ENCODE results near the gene KLF7.
A peak's percentile ranks its signal among the peaks of the same experiment; 100 is the strongest.

KLF7 gene

GRCh38 chr2:207165121-207166038, at the start of gene KLF7:
Gene KLF7, minus strand, starts transcription at chr2:207165948. Its CDS starts 380 bp downstream, at chr2:207165568.
- peak in 47 of 58 donors; percentile 19 to 93 (median 72) for DNase-seq

- no peak for DNase-seq
These were observed 49.6 kb upstream of the KLF7 start for GRCh38 chr2:207215308-207215707.

DNA sequence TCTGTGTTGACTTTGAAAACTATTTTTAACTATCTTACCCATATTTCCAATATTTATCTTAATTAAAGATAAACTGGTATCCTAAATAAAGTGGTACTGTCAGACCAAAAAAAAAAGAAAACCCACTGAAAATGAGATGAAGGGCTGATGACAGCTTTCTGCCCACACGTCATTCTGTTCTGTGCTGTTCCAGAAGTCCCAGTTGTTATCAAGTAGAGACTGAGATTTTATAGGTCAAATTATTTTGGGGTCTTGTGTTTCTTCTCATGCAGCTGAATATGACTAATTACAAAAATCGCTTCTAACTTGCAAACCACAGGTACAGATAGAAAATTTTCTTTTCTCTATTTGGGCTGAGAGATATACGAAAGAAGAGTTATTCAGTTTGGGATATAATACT, 48.7 kb upstream of the KLF7 start:
- DNase-seq: no peak

DNA sequence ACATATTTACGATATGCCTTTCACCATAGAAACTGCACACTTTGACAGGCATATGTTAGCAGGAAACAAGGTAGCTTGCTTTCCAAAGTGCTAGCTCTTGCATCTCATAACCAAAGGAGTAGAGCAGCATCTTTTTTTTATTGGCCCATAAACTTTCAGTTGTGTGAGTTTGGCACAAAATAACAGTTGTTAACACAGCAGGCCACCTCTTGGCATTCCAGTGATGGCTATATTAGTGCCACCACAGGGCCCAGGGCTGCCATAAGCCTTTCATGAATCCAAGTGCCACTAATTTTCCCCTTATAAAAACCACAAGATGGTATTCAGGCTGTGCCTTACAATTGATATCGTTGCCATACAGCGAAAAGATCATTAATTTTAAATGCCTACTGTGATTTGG, 40.3 kb upstream of the KLF7 start:
- no peak for DNase-seq

DNA sequence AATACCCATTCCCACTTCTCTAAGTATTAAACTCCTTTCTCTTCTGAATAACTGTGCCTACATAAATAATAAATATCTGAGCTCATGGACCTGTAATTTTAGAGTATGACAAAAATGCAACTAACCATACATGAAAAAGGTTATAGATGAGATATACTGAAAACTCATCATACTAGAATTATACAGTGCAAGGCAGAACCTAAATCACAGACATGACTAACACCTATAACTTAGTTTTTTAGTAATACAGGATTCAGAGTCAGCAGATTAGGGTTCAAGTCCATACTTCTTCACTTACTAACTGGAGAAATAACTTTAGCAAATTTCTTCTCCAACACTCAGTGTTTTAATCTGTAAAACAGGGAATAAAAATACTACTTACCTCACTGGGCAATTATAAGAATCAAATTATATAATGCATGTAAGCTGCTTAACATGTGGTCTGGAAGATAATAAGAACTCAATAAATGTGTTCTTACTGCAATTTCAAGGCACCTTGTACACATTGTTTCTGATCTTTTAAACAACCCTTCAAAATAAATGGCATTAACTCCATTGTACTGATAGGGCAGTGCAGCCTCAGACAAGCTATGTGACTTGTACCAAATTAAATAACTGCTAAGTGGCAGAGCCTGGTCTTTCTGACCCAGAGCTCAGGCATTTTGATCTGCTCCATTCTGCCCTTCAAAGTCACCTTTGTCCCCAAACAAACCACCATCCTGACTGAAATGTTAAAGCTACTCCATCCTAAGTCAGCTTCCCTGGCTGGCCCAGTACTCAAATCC, 39.6 kb upstream of the KLF7 start:
- DNase-seq: no peak

GRCh38 chr2:207203056-207203455, 37.3 kb upstream of the KLF7 start:
- no peak for DNase-seq

- DNase-seq: no peak
These were observed 36.9 kb upstream of the KLF7 start for GRCh38 chr2:207202645-207203044.

DNA sequence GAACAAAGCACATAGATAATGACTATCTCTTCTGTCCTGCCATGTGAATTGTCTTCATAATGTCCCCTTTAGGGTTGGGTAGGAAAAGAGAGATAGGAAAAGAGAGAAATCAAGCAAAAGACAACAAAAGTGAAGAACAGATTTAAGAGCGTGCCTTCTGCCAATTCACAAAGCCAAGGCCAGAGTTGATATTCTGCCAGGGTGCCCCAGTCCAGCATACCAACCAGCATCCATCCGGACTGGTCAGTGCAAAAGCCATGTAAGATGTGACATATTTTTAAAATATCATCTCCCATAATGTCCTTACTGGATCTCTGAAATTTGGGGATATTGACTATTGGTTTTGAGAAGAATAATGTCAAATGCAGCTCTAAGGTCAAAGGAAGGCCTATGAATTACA, 35.7 kb upstream of the KLF7 start:
- no peak for DNase-seq

GRCh38 chr2:207200136-207200535, 34.4 kb upstream of the KLF7 start:
- no peak for DNase-seq

- no peak for DNase-seq
These were observed 28.3 kb upstream of the KLF7 start for GRCh38 chr2:207194028-207194427.

DNA sequence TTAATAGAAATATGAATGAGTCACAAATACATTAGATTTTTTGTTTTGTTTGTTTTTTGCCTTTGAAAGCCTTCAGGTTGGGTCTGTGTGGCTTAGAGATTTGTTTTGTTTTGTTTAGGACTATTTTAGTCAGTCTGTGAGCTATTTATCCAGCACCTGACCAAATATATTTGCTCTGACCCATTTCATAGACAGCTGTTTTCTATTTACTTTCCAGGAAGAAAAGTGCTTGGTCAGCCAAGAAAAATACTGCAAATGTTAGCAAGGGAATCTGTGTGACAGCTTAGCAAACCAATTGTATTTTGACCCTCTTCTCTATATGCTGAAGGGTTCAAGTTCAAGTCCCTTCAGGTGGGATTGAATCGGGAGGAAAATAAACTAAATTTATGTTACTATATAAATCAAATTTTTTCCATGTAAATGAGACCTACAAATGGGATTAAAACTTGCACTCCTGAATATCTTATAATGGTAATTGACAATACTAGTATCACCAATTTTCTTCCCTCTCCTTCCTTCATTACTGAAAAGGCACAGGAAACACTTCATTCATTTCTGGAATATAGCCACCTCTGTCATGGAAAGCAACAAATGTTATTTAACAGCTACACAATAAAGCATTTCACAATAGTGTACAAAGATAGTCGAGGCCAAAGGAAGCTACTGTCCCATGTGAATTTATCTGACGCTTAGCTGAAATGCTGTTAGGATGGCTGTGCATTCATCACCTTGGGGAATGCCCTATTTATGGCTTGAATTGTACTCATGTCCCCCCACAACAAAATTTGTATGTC, 23.1 kb upstream of the KLF7 start:
- DNase-seq: no peak

DNA sequence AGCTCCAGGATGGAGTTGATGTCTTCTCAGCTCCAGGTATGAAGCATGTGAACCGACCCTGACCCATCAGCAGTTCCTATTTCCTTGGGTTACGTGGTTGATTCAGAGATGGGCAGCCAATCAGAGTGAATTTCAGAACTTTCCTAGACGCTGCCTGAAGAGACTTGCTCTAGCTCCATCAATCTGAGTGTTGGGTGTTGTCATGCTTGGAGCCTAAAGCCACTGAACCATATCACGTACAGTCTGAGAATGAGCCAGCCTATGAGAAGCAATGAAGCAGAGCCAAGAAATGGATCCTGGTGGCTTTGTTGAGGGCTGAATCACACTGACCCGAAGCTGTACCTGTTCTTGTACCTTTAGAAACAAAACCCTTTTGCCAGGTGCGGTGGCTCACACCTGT, 19.6 kb upstream of the KLF7 start:
- DNase-seq: no peak

- no peak for DNase-seq
These were observed 19.0 kb upstream of the KLF7 start for GRCh38 chr2:207184768-207185167.

DNA sequence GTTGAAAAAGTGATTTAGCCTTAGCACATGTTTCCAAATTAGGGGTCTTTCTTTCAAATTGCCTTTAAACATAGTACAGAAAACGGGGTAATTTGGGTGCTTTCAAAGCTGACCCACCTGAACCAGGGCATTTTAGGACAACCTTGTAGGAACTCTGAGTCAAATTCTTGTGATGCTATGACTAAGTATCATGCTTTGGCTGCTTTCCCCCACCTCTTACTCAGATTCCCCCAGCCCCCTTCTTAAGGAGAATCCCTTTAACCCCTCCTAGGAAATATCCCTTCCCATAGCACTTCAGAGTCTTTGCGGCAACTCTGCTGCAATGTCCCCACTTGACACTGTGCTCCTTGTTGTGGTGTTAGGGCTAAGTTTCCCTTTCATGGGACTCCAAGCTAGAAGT, 18.6 kb upstream of the KLF7 start:
- DNase-seq: no peak

- DNase-seq: no peak
These were observed 17.8 kb upstream of the KLF7 start for GRCh38 chr2:207183506-207183905.

DNA sequence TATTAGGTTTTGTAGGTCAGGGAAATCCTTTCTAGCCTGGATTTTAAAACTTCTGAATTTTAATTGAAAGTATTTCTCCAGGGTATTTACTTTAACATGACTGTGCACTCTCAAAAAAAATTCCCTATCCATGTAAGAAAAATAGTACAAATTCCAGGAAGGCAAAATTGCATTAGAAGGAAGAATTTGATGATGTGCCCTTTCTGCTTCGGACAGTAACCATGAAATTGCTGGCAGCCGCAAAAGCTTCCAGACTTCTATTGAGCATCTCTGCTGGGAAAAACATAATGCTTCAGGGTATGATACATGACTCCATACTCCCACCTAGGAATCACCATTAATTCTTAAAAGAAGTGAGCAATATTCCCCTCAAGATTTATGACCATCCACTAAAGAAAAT, 17.2 kb upstream of the KLF7 start:
- DNase-seq: no peak

DNA sequence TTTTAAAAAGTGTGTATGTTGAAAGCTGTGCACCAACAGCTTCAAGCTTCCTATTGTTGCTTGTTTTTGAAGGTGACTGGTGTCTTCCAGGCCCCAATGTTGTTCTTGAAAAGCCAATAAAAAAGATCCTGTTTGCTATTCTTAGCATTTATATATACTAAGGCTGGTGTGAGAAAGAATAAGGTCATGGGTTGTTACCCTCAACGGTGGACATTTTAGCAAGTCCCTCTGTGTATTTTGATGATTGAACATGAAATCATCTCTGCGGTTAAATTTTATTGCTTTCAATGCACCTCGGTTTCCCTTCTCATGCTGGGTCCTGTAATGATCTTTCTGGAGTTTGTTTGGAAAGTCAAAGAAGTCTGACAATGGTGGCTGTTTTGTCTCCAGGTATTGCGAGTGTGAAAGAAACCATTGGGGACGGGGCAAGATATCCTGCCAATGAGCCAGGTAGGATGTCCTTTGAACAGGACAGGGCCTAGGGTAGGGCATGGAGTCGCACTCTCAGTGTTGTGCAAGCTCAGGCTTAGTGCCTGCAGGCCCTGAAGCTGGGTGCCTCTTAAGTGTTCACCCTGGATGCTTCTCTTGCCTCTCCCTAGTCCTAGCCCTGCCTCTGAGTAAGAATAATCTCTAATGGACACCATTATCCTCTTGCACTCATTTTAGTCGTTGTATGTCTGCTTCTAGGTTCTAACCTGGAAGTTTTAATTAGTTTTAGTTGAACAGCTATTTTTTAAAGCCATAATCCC, 16.0 kb upstream of the KLF7 start:
- no peak for DNase-seq

GRCh38 chr2:207180741-207181140, 15.0 kb upstream of the KLF7 start:
- no peak for DNase-seq

DNA sequence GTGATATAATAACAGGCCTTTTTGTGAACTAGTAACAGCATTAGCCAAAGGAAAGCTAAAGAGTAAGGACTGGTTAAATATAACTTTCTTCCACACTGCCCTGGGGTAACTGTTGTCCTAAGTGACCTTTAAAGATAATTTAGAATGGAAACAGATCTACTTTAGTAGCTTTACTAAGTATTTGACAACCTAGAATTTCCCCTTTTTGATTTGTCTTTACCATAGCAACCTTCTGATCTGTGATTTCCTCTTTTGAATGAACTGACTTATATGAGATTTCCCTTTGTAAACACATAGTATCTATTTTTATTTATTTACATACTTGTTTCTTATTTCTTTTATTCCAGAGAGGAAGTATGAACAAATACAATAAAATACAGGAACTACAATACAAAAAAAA, 10.5 kb upstream of the KLF7 start:
- DNase-seq: no peak

GRCh38 chr2:207173641-207174040, 7.9 kb upstream of the KLF7 start:
- DNase-seq: no peak
